ENCODE data around the gene BMP4.

- TF ChIP-seq POLR2A (IDR thresholded peaks at IDR 0.05; ENCODE audit: low read length) (no peak), GATA1 (IDR thresholded peaks at IDR 0.05; ENCODE audit: low read depth, low read length) (no peak)
Measured at GRCh38 chr14:53951627-53952303, 4.9 kb downstream of the BMP4 start.

All from erythroblast (primary cell).